H9 (cell line): ENCODE results near the gene SKAP1. TPM values are rescaled to one million over a fixed set of nuclear protein-coding genes. Genes with fewer than 3 reads are reported as not detected.

ENCODE experiments used
- DNase-seq: peaks from one replicate; pipeline ENCODE4 v3.0.0-alpha.2; 2017
- H2AFZ ChIP-seq: one replicate; pipeline ENCODE4 v1.6.1; 2013; ENCODE audit warnings: mild to moderate bottlenecking, low read length, control low read depth, moderate library complexity
- H2AK5ac ChIP-seq: 2 replicates; pipeline ENCODE4 v1.6.1; 2013; ENCODE audit warnings: low read length, control low read depth, mixed read lengths; ENCODE audit not compliant: insufficient read length
- H2BK120ac ChIP-seq: one replicate; pipeline ENCODE4 v1.6.1; 2013; ENCODE audit warnings: low read depth, mild to moderate bottlenecking, low read length, control low read depth, inconsistent platforms; ENCODE audit not compliant: poor library complexity, severe bottlenecking
- H2BK12ac ChIP-seq: 2 replicates; pipeline ENCODE4 v1.6.1; 2013; ENCODE audit warnings: low read length, control low read depth, mixed read lengths, low read depth; ENCODE audit not compliant: insufficient read length
- H2BK15ac ChIP-seq: 2 replicates; pipeline ENCODE4 v1.6.1; 2013; ENCODE audit warnings: low read depth, low read length, control low read depth
- H2BK20ac ChIP-seq: one replicate; pipeline ENCODE4 v1.6.1; 2013; ENCODE audit warnings: low read depth, mild to moderate bottlenecking, low read length, control low read depth, inconsistent platforms; ENCODE audit not compliant: poor library complexity, severe bottlenecking
- H2BK5ac ChIP-seq: 2 replicates; pipeline ENCODE4 v1.6.1; 2013; ENCODE audit warnings: low read length, control low read depth, mixed read lengths; ENCODE audit not compliant: insufficient read length
- H3K14ac ChIP-seq: 2 replicates; pipeline ENCODE4 v1.6.1; 2013; ENCODE audit warnings: low read length, control low read depth; ENCODE audit not compliant: insufficient read depth
- H3K18ac ChIP-seq: 2 replicates; pipeline ENCODE4 v1.6.1; 2013; ENCODE audit warnings: low read depth, mild to moderate bottlenecking, mixed read lengths, low read length, control low read depth; ENCODE audit not compliant: insufficient read length
- H3K23ac ChIP-seq: 2 replicates; pipeline ENCODE4 v1.6.1; 2013; ENCODE audit warnings: low read length, control low read depth, mixed read lengths, low read depth; ENCODE audit not compliant: insufficient read length
- H3K23me2 ChIP-seq: 2 replicates; pipeline ENCODE4 v1.6.1; 2013; ENCODE audit warnings: low read depth, mild to moderate bottlenecking, mixed read lengths, low read length, control low read depth; ENCODE audit not compliant: insufficient read length, poor library complexity, severe bottlenecking
- H3K27ac ChIP-seq: 2 replicates; pipeline ENCODE4 v1.5.1; 2013; ENCODE audit warnings: low read length, control low read depth, mixed read lengths, low read depth; ENCODE audit not compliant: insufficient read length
- H3K27me3 ChIP-seq: 2 replicates; pipeline ENCODE4 v1.6.1; 2013; ENCODE audit warnings: low read length, control low read depth, inconsistent platforms; ENCODE audit not compliant: insufficient read depth
- H3K4ac ChIP-seq: 2 replicates; pipeline ENCODE4 v1.6.1; 2013; ENCODE audit warnings: low read depth, mild to moderate bottlenecking, control low read depth, inconsistent platforms, low read length, moderate library complexity
- H3K4me1 ChIP-seq: 2 replicates; pipeline ENCODE4 v1.6.1; 2013; ENCODE audit warnings: low read length, control low read depth, inconsistent platforms; ENCODE audit not compliant: insufficient read depth
- H3K4me2 ChIP-seq: 2 replicates; pipeline ENCODE4 v1.6.1; 2013; ENCODE audit warnings: low read length, control low read depth, mixed read lengths; ENCODE audit not compliant: insufficient read length, insufficient read depth
- H3K56ac ChIP-seq: 2 replicates; pipeline ENCODE4 v1.6.1; 2013; ENCODE audit warnings: low read depth, mild to moderate bottlenecking, mixed read lengths, low read length, control low read depth; ENCODE audit not compliant: insufficient read length
- H3K79me1 ChIP-seq: 2 replicates; pipeline ENCODE4 v1.6.1; 2013; ENCODE audit warnings: low read depth, mild to moderate bottlenecking, moderate library complexity, low read length, control low read depth, inconsistent platforms; ENCODE audit not compliant: insufficient read depth, poor library complexity, severe bottlenecking
- H3K79me2 ChIP-seq: 2 replicates; pipeline ENCODE4 v1.6.1; 2013; ENCODE audit warnings: low read length, control low read depth, inconsistent platforms; ENCODE audit not compliant: insufficient read depth
- H3K9ac ChIP-seq: 2 replicates; pipeline ENCODE4 v1.6.1; 2013; ENCODE audit warnings: low read length, control low read depth, mixed read lengths; ENCODE audit not compliant: insufficient read length; ENCODE audit errors: extremely low read depth
- H3K9me3 ChIP-seq: one replicate; pipeline ENCODE4 v1.6.1; 2013; ENCODE audit warnings: low read depth, low read length, inconsistent platforms; ENCODE audit not compliant: control insufficient read depth
- H3T11ph ChIP-seq: one replicate; pipeline ENCODE4 v1.6.1; 2013; ENCODE audit warnings: mild to moderate bottlenecking, low read length, control low read depth, inconsistent platforms
- H4K20me1 ChIP-seq: one replicate; pipeline ENCODE4 v1.6.1; 2013; ENCODE audit not compliant: control insufficient read depth, insufficient read length, insufficient read depth
- H4K5ac ChIP-seq: 2 replicates; pipeline ENCODE4 v1.6.1; 2013; ENCODE audit warnings: low read depth, mild to moderate bottlenecking, mixed read lengths, low read length, control low read depth; ENCODE audit not compliant: insufficient read length
- H4K8ac ChIP-seq: replicated peaks from 2 replicates; pipeline ENCODE4 v1.6.1; 2013; ENCODE audit warnings: low read length, control low read depth, mixed read lengths, low read depth; ENCODE audit not compliant: insufficient read length
- H4K91ac ChIP-seq: 2 replicates; pipeline ENCODE4 v1.6.1; 2013; ENCODE audit warnings: low read depth, mild to moderate bottlenecking, moderate library complexity, mixed read lengths, low read length, control low read depth; ENCODE audit not compliant: insufficient read length
- H3K27ac Mint-ChIP-seq, 3 experiments: 2 replicates in 2 of 3; 3 replicates in 1 of 3; pipeline ENCODE4 v1.8.0; 2020 to 2021; ENCODE audit warnings: mixed read lengths in 3 of 3, mild to moderate bottlenecking in 1 of 3, moderate library complexity in 1 of 3
- H3K27me3 Mint-ChIP-seq: 2 replicates; pipeline ENCODE4 v1.8.0; 2021; ENCODE audit warnings: low read depth, mild to moderate bottlenecking, moderate library complexity, mixed read lengths
- H3K36me3 Mint-ChIP-seq, 3 experiments: 2 replicates in 2 of 3; 3 replicates in 1 of 3; pipeline ENCODE4 v1.8.0; 2020 to 2021; ENCODE audit warnings: low read depth in 3 of 3, mixed read lengths in 3 of 3; ENCODE audit not compliant: insufficient read depth in 1 of 3
- H3K4me1 Mint-ChIP-seq, 2 experiments: 2 replicates each; pipeline ENCODE4 v1.8.0; 2020; ENCODE audit warnings: mixed read lengths in 2 of 2
- H3K4me3 Mint-ChIP-seq, 2 experiments: 2 replicates in 1 of 2; 3 replicates in 1 of 2; pipeline ENCODE4 v1.8.0; 2020 to 2021; ENCODE audit warnings: mild to moderate bottlenecking in 2 of 2, mixed read lengths in 2 of 2, moderate library complexity in 1 of 2
- H3K9me3 Mint-ChIP-seq, 2 experiments: 2 replicates in 1 of 2; 3 replicates in 1 of 2; pipeline ENCODE4 v1.8.0; 2020; ENCODE audit warnings: mild to moderate bottlenecking in 2 of 2, mixed read lengths in 2 of 2, moderate library complexity in 1 of 2
- CTCF ChIP-seq: fragments of 200-600 bp; sonication (generic); conservative IDR thresholded peaks from 3 replicates; pipeline ENCODE4 v1.8.0; 2021; ENCODE audit warnings: antibody characterized with exemption, mild to moderate bottlenecking
- WGBS: extraction: QIAGEN DNeasy Blood & Tissue Kit; methylation state at CpG from one replicate; pipeline ENCODE4 v1.1.7; 2013; ENCODE audit warnings: missing lambda C conversion rate, low lambda C conversion rate, mixed read lengths; ENCODE audit not compliant: insufficient read length; ENCODE audit errors: extremely low coverage; 5-methylcytosine and 5-hydroxymethylcytosine counted together
- total RNA-seq: library from RNA; stranded (reverse); gene quantifications from 2 replicates; pipeline ENCODE4 v1.2.1, GENCODE V29; 2021

SKAP1 gene
- total RNA-seq, 1 experiment from 2014 or later, result not detected

DNA sequence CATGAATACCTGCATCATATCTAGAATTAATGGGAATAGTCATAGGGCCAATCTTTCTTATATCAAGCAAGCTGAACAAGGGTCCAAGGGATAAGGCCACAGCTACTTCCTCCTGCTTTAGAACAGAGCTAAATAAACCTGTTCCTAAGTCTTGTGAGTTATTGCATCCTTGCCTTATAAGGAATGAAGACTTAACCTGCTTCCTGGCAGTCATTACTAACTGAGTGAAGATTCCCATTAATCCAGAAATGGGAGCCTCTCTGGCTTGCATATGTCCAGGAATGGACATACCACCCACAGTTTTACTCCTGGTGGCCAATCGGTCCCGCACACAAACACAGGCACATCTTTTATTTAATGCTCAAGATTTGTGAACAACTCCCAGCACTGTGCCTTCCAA lies 35.9 kb upstream of the SKAP1 start:
- Histone ChIP-seq H3K79me1 (no peaks in the 10 kb centered on the region), H2AK5ac (no peak overlapping the region), H3K79me2 (no peaks in the 10 kb centered on the region), H3T11ph (no peak overlapping the region), H2BK120ac (no peak overlapping the region), H3K4ac (no peak overlapping the region), H3K27ac (no peak overlapping the region), H4K8ac (no peak overlapping the region), H3K9ac (no peak overlapping the region), H2BK15ac (no peak overlapping the region; the same call in none of the 2 replicates), H3K4me2 (no peak overlapping the region), H3K4me1 (no peaks in the 10 kb centered on the region), H2BK20ac (no peak overlapping the region), H4K20me1 (no peaks in the 10 kb centered on the region), H3K18ac (no peak overlapping the region), H2BK5ac (no peak overlapping the region), H3K23ac (no peak overlapping the region), H3K23me2 (no peaks in the 10 kb centered on the region), H4K5ac (no peak overlapping the region), H3K56ac (no peak overlapping the region), H4K91ac (no peak overlapping the region), H3K14ac (no peak overlapping the region), H2AFZ (no peak overlapping the region), H3K27me3 (0 out of 2 replicates have a peak, but pooled peaks cover 2% of the 10 kb centered on the region), H3K9me3 (no peaks in the 10 kb centered on the region), H2BK12ac (no peak overlapping the region)
- Mint-ChIP-seq H3K4me1 (peaks cover 3 to 8% of the 10 kb centered on the region in 2 experiments; a peak in 3 of 4 replicates), H3K27ac (no peak overlapping the region), H3K27me3 (peaks cover 78% of the 10 kb centered on the region), H3K36me3 (no peaks in the 10 kb centered on the region; a peak in 1 of 7 replicates), H3K9me3 (no peaks in the 10 kb centered on the region), H3K4me3 (no peak overlapping the region)
- DNase-seq, result no peak
- no peak for TF ChIP-seq CTCF
- no CpG with 5 or more reads among the region's 2 CpGs for WGBS
